GM19035 (cell line): ENCODE data around the gene KCNB1.

Experiments
- ATAC-seq: cut with Tn5 transposase; IDR thresholded peaks from one replicate; pipeline ENCODE4 v1.9.1; 2021; ENCODE audit not compliant: unreplicated experiment

KCNB1 gene

GRCh38 chr20:49445176-49445575 lies 37.3 kb downstream of the KCNB1 start:
- no peak for ATAC-seq

GRCh38 chr20:49444553-49444990 lies 37.9 kb downstream of the KCNB1 start:
- no peak for ATAC-seq

- ATAC-seq: no peak
Measured at GRCh38 chr20:49437057-49437456, 45.4 kb downstream of the KCNB1 start.

- ATAC-seq: no peak
Measured at GRCh38 chr20:49435639-49436038, 46.8 kb downstream of the KCNB1 start.

- ATAC-seq: no peak
Measured at GRCh38 chr20:49433333-49433732, 49.1 kb downstream of the KCNB1 start.

- no peak for ATAC-seq
Measured at GRCh38 chr20:49432550-49432949, 49.9 kb downstream of the KCNB1 start.

- ATAC-seq: no peak
Measured at GRCh38 chr20:49431329-49431728, 51.1 kb downstream of the KCNB1 start.

GRCh38 chr20:49430320-49430719 lies 52.1 kb downstream of the KCNB1 start:
- ATAC-seq: no peak

GRCh38 chr20:49427751-49428518 lies 54.5 kb downstream of the KCNB1 start:
- ATAC-seq: no peak

GRCh38 chr20:49426873-49427272 lies 55.6 kb downstream of the KCNB1 start:
- ATAC-seq: no peak

- no peak for ATAC-seq
Measured at GRCh38 chr20:49426395-49426794, 56.1 kb downstream of the KCNB1 start.

- no peak for ATAC-seq
Measured at GRCh38 chr20:49424536-49424935, 57.9 kb downstream of the KCNB1 start.

- ATAC-seq: no peak
Measured at GRCh38 chr20:49422161-49422560, 60.3 kb downstream of the KCNB1 start.

GRCh38 chr20:49420811-49421295 lies 61.6 kb downstream of the KCNB1 start:
- ATAC-seq: no peak

- ATAC-seq: no peak
Measured at GRCh38 chr20:49420292-49420691, 62.2 kb downstream of the KCNB1 start.

GRCh38 chr20:49419785-49420184 lies 62.7 kb downstream of the KCNB1 start:
- no peak for ATAC-seq

- ATAC-seq: no peak
Measured at GRCh38 chr20:49418809-49419208, 63.7 kb downstream of the KCNB1 start.

GRCh38 chr20:49417843-49418555 lies 64.5 kb downstream of the KCNB1 start:
- ATAC-seq: no peak

GRCh38 chr20:49415668-49416044 lies 66.8 kb downstream of the KCNB1 start:
- ATAC-seq: no peak

GRCh38 chr20:49415005-49415667 lies 67.3 kb downstream of the KCNB1 start:
- ATAC-seq: no peak

GRCh38 chr20:49413677-49414076 lies 68.8 kb downstream of the KCNB1 start:
- ATAC-seq: no peak

- ATAC-seq: no peak
Measured at GRCh38 chr20:49412953-49413352, 69.5 kb downstream of the KCNB1 start.
